OCI-LY1 (cell line): Measurements from ENCODE around the gene HS3ST5.

ENCODE experiments used
- EZH2 ChIP-seq: fragments of 200-600 bp; sonication (generic), shearing (Covaris generic); IDR thresholded peaks from 2 replicates; pipeline ENCODE4 v1.8.0; 2017; ENCODE audit warnings: borderline replicate concordance, mixed run types, mild to moderate bottlenecking, antibody characterized with exemption, low read length, moderate library complexity, mixed read lengths
- TF ChIP-seq, protein P1 (sequence below): fragments of 200-600 bp; sonication (generic), shearing (Covaris generic); IDR thresholded peaks from 2 replicates; pipeline ENCODE4 v1.5.1; 2017; ENCODE audit warnings: mild to moderate bottlenecking, antibody characterized with exemption, low read length, moderate library complexity, mixed read lengths

GRCh38 chr6:114362957-114363356, 20.1 kb upstream of the HS3ST5 start:
- TF ChIP-seq, protein P1, sequence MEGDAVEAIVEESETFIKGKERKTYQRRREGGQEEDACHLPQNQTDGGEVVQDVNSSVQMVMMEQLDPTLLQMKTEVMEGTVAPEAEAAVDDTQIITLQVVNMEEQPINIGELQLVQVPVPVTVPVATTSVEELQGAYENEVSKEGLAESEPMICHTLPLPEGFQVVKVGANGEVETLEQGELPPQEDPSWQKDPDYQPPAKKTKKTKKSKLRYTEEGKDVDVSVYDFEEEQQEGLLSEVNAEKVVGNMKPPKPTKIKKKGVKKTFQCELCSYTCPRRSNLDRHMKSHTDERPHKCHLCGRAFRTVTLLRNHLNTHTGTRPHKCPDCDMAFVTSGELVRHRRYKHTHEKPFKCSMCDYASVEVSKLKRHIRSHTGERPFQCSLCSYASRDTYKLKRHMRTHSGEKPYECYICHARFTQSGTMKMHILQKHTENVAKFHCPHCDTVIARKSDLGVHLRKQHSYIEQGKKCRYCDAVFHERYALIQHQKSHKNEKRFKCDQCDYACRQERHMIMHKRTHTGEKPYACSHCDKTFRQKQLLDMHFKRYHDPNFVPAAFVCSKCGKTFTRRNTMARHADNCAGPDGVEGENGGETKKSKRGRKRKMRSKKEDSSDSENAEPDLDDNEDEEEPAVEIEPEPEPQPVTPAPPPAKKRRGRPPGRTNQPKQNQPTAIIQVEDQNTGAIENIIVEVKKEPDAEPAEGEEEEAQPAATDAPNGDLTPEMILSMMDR = no peak
- no peak for TF ChIP-seq EZH2
